ENCODE results near the gene SNAP47. TPM values are rescaled to one million over a fixed set of nuclear protein-coding genes. Genes with fewer than 3 reads are reported as not detected.

Gene SNAP47
- total and polyA plus RNA-seq, 9 of the 15 experiments (the other 6 are each of a cell fraction or from before 2014, with no cell fraction given): 2.5 to 41.3 (median 32.6) TPM

DNA sequence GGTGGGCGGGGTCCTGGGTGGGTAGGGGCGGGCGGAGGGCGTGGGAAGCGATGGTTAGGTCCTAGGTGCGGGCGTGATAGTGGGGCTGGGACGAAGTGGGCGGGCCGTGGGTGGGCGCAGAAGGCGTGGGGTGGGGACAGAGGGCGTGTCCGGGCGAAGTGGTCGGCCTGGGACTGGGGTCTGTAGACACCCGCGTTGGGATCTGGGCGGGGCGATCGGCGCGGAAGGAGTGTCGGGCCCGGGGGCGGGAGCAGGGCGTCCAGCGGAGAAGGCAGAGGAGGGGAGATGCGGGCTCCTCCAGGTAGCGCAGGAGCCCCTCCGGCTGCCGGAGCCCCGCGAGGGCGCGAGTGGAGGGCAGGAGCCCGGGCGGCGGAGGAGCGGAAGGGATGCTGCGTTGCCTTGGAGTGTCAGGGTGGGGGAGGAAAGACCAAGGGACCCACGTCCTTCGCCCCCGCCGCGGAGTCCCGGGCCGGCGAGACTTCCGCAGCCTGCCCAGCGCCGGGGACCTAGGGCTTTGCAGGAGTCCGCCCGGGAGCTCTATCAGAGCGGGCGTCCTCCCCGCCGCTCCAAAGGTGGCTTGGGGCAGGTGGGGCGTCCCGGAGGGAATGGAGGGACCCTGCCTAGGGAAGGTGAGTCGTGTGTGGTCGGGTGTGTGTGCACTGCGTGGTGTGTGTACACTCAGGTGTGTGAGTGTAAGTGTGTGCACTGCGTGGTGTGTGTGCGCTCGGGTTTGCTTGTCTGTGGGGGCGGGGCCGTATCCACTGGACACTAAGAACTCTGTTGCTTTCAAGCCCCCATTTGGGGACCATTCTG, 53.2 kb downstream of the SNAP47 start (continued):
- TF ChIP-seq TBL1XR1 (IDR thresholded peaks at IDR 0.05; ENCODE audit: low read length in 2 of 2) (no peak), BRF1 (IDR thresholded peaks at IDR 0.05; ENCODE audit: borderline replicate concordance, extremely low read depth, insufficient read length) (no peak), PHF8 (IDR thresholded peaks at IDR 0.05; ENCODE audit: borderline replicate concordance, low read length) (no peak; the same call in 1 of the 2 replicates), EHMT2 (IDR thresholded peaks at IDR 0.05) (no peak), GATAD2B (IDR thresholded peaks at IDR 0.05; ENCODE audit: borderline replicate concordance) (no peak), SMAD2 (IDR thresholded peaks at IDR 0.05; ENCODE audit: low read depth, low read length) (no peak), TRIM24 (IDR thresholded peaks at IDR 0.05) (no peak), ZFP30 (CRISPR knock-in tag; IDR thresholded peaks at IDR 0.05; ENCODE audit: borderline replicate concordance) (no peak), MYBL2 (IDR thresholded peaks at IDR 0.05; ENCODE audit: low read depth) (no peak), MYBL2 (CRISPR knock-in tag; IDR thresholded peaks at IDR 0.05; ENCODE audit: borderline replicate concordance) (no peak), SP1 (CRISPR knock-in tag; IDR thresholded peaks at IDR 0.05) (peak; percentile 94), CCAR2 (IDR thresholded peaks at IDR 0.05; ENCODE audit: low read depth, low read length) (no peak), NFE2 (IDR thresholded peaks at IDR 0.05; ENCODE audit: low read depth) (no peak), KLF16 (IDR thresholded peaks at IDR 0.05) (no peak)
- TF ChIP-seq, protein P1, sequence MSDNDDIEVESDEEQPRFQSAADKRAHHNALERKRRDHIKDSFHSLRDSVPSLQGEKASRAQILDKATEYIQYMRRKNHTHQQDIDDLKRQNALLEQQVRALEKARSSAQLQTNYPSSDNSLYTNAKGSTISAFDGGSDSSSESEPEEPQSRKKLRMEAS (CRISPR knock-in tag; IDR thresholded peaks at IDR 0.05): 0 out of 2 replicates have a peak, but pooled peaks have one; percentile 28
- TF ChIP-seq, protein P2, sequence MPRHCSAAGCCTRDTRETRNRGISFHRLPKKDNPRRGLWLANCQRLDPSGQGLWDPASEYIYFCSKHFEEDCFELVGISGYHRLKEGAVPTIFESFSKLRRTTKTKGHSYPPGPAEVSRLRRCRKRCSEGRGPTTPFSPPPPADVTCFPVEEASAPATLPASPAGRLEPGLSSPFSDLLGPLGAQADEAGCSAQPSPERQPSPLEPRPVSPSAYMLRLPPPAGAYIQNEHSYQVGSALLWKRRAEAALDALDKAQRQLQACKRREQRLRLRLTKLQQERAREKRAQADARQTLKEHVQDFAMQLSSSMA (CRISPR knock-in tag; IDR thresholded peaks at IDR 0.05): no peak
- TF ChIP-seq, protein P3, sequence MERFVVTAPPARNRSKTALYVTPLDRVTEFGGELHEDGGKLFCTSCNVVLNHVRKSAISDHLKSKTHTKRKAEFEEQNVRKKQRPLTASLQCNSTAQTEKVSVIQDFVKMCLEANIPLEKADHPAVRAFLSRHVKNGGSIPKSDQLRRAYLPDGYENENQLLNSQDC (CRISPR knock-in tag; IDR thresholded peaks at IDR 0.05): no peak
- TF ChIP-seq, protein P4, sequence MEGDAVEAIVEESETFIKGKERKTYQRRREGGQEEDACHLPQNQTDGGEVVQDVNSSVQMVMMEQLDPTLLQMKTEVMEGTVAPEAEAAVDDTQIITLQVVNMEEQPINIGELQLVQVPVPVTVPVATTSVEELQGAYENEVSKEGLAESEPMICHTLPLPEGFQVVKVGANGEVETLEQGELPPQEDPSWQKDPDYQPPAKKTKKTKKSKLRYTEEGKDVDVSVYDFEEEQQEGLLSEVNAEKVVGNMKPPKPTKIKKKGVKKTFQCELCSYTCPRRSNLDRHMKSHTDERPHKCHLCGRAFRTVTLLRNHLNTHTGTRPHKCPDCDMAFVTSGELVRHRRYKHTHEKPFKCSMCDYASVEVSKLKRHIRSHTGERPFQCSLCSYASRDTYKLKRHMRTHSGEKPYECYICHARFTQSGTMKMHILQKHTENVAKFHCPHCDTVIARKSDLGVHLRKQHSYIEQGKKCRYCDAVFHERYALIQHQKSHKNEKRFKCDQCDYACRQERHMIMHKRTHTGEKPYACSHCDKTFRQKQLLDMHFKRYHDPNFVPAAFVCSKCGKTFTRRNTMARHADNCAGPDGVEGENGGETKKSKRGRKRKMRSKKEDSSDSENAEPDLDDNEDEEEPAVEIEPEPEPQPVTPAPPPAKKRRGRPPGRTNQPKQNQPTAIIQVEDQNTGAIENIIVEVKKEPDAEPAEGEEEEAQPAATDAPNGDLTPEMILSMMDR (IDR thresholded peaks at IDR 0.05 in 2 of 3, conservative IDR thresholded peaks at IDR 0.05 in 1 of 3; ENCODE audit: insufficient read depth in 2 of 3, low read depth in 1 of 3, low read length in 3 of 3): no peak
